ACHN (cell line): ENCODE results near the gene RABGGTA.
"Not testable (repeated sequence)": the region's sequence is repeated elsewhere in the genome, so short reads cannot be mapped to it uniquely, and the experiment has no call there.

Source experiments
- DNase-seq: peaks from one replicate; pipeline ENCODE4 v3.0.0-alpha.2; 2015
- in situ Hi-C: cut with HindIII; loops from 2 replicates; pipeline ENCODE4 v1.10.0; 2017; ENCODE audit warnings: low sequenced_read_pairs, low pct_ligation_motif_present, low pct_unique_long_range_greater_than_20kb

RABGGTA gene

GRCh38 chr14:24252289-24253124 is 18.9 kb downstream of the RABGGTA start:
- DNase-seq: no peak
- in situ Hi-C loops: no loop called here

- DNase-seq: no peak
Measured at GRCh38 chr14:24251880-24252288, 19.5 kb downstream of the RABGGTA start.

GRCh38 chr14:24250354-24250753 is 21.0 kb downstream of the RABGGTA start:
- no peak for DNase-seq
- in situ Hi-C loops: no loop called here

More at GRCh38 chr14:24251880-24252288, 19.5 kb downstream of the RABGGTA start:
- in situ Hi-C loops: no loop called here

GRCh38 chr14:24249230-24250021 is 22.0 kb downstream of the RABGGTA start:
- in situ Hi-C loops: no loop called here

GRCh38 chr14:24247422-24247821 is 24.0 kb downstream of the RABGGTA start:
- DNase-seq: no peak
- in situ Hi-C loops: no loop called here

More at GRCh38 chr14:24249230-24250021, 22.0 kb downstream of the RABGGTA start:
- DNase-seq: no peak

GRCh38 chr14:24246765-24247212 is 24.6 kb downstream of the RABGGTA start:
- DNase-seq: no peak
- in situ Hi-C loops: no loop called here

GRCh38 chr14:24245350-24245749 is 26.0 kb downstream of the RABGGTA start:
- DNase-seq, in situ Hi-C loops: not testable (repeated sequence)

- in situ Hi-C loops: no loop called here
- DNase-seq: peak; percentile 15
Measured at GRCh38 chr14:24243336-24243836, 28.0 kb downstream of the RABGGTA start.

- peak; percentile 88 for DNase-seq
- in situ Hi-C loops: no loop called here
Measured at GRCh38 chr14:24241829-24242443, 29.5 kb downstream of the RABGGTA start.

- no peak for DNase-seq
- in situ Hi-C loops: no loop called here
Measured at GRCh38 chr14:24240110-24240918, 31.1 kb downstream of the RABGGTA start.

- in situ Hi-C loops: no loop called here
- no peak for DNase-seq
Measured at GRCh38 chr14:24238527-24239037, 32.8 kb downstream of the RABGGTA start.

- in situ Hi-C loops: no loop called here
- DNase-seq: no peak
Measured at GRCh38 chr14:24238123-24238522, 33.3 kb downstream of the RABGGTA start.

- in situ Hi-C loops: no loop called here
Measured at GRCh38 chr14:24237463-24237955, 33.9 kb downstream of the RABGGTA start.

GRCh38 chr14:24236689-24237462 is 34.5 kb downstream of the RABGGTA start:
- DNase-seq: no peak
- in situ Hi-C loops: no loop called here

More at GRCh38 chr14:24237463-24237955, 33.9 kb downstream of the RABGGTA start:
- no peak for DNase-seq

- DNase-seq: no peak
- in situ Hi-C loops: no loop called here
Measured at GRCh38 chr14:24235804-24236688, 35.4 kb downstream of the RABGGTA start.
